ENCODE measurements around the gene NCKAP1.

Gene NCKAP1

DNA sequence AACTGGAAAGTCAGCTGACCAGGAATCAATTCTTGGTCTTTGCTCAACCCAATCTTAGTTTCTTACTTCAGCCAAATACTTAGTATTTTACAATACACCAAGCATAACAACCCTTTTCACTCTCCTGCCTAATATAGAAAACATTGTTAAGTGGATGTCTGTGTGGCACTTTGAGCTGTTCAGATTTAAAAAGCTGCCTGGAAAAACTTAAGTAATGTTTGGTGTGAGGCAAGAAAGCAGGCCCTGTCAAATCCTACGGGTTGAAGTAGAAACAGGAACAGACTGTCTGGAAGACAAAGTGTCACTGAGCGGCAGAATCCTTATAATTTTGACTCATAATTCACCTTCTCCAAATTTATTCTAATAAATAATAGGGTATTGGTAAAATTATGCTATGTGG lies 134.7 kb downstream of the NCKAP1 start:
- H3K79me2 ChIP-seq (ENCODE audit: low read length) = no peaks in the 10 kb centered on the region
- no peak overlapping the region for H3K9ac ChIP-seq (ENCODE audit: low read length)
- DNase-seq = no peak
- H3K9me2 ChIP-seq (replicated peaks; ENCODE audit: insufficient read depth, low read length) = no peaks in the 10 kb centered on the region
- H3K27me3 ChIP-seq (replicated peaks; ENCODE audit: insufficient read depth, low read length) = no peaks in the 10 kb centered on the region
- no peak overlapping the region for H3K4me3 ChIP-seq (ENCODE audit: low read length)
- no peaks in the 10 kb centered on the region for H3K9me3 ChIP-seq (replicated peaks; ENCODE audit: insufficient read depth, low read length)
- H2AFZ ChIP-seq (ENCODE audit: low read length) = no peak overlapping the region
- H3K36me3 ChIP-seq (replicated peaks; ENCODE audit: insufficient read depth, low read length) = no peaks in the 10 kb centered on the region
- H3K27ac ChIP-seq (ENCODE audit: low read length) = no peak overlapping the region
- H3K4me1 ChIP-seq (ENCODE audit: low read length) = no peaks in the 10 kb centered on the region
- H3K4me2 ChIP-seq (ENCODE audit: low read depth, low read length) = no peak overlapping the region
- no peaks in the 10 kb centered on the region for H4K20me1 ChIP-seq (ENCODE audit: insufficient read depth, low read length)
- no peaks in the 10 kb centered on the region for H3F3A ChIP-seq (ENCODE audit: insufficient read depth, low read length)
- TF ChIP-seq EZH2 (optimal IDR thresholded peaks at IDR 0.05; ENCODE audit: low read depth, low read length) = no peak

DNA sequence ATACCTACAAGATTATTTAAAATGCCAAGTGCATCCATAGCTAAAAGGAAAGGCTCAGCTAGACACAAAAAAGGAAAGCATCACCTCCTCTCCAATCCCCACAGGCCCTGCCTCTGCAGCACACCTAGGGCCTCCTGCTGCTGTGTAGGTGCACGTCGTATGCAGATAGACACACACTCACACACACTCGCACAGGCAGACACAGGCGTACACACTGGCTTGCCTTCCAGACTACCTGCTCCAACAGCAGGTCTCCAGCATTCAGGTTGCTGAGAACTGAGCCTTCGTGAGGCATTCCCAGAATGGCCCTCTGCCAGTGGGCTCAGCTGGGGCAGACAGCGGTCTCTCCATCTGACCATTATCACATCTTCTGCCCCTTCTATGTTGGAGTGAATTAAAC lies 136.5 kb downstream of the NCKAP1 start:
- H3F3A ChIP-seq (ENCODE audit: insufficient read depth, low read length) = no peaks in the 10 kb centered on the region
- no peaks in the 10 kb centered on the region for H3K9me2 ChIP-seq (replicated peaks; ENCODE audit: insufficient read depth, low read length)
- TF ChIP-seq EZH2phosphoT487 (IDR thresholded peaks at IDR 0.05; ENCODE audit: low read length) = no peak
- TF ChIP-seq EZH2 (optimal IDR thresholded peaks at IDR 0.05; ENCODE audit: low read depth, low read length) = no peak
- TF ChIP-seq, protein P1, sequence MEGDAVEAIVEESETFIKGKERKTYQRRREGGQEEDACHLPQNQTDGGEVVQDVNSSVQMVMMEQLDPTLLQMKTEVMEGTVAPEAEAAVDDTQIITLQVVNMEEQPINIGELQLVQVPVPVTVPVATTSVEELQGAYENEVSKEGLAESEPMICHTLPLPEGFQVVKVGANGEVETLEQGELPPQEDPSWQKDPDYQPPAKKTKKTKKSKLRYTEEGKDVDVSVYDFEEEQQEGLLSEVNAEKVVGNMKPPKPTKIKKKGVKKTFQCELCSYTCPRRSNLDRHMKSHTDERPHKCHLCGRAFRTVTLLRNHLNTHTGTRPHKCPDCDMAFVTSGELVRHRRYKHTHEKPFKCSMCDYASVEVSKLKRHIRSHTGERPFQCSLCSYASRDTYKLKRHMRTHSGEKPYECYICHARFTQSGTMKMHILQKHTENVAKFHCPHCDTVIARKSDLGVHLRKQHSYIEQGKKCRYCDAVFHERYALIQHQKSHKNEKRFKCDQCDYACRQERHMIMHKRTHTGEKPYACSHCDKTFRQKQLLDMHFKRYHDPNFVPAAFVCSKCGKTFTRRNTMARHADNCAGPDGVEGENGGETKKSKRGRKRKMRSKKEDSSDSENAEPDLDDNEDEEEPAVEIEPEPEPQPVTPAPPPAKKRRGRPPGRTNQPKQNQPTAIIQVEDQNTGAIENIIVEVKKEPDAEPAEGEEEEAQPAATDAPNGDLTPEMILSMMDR (IDR thresholded peaks at IDR 0.05; ENCODE audit: low read length) = no peak
- H3K36me3 ChIP-seq (replicated peaks; ENCODE audit: insufficient read depth, low read length) = no peaks in the 10 kb centered on the region
- H3K4me2 ChIP-seq (ENCODE audit: low read depth, low read length) = no peak overlapping the region
- H2AFZ ChIP-seq (ENCODE audit: low read length) = no peak overlapping the region
- no peak overlapping the region for H3K4me3 ChIP-seq (ENCODE audit: low read length)
- no peaks in the 10 kb centered on the region for H3K79me2 ChIP-seq (ENCODE audit: low read length)
- DNase-seq = no peak
- no peak overlapping the region for H3K9ac ChIP-seq (ENCODE audit: low read length)
- H3K27me3 ChIP-seq (replicated peaks; ENCODE audit: insufficient read depth, low read length) = no peaks in the 10 kb centered on the region
- no peak overlapping the region for H3K27ac ChIP-seq (ENCODE audit: low read length)
- no peaks in the 10 kb centered on the region for H4K20me1 ChIP-seq (ENCODE audit: insufficient read depth, low read length)
- H3K4me1 ChIP-seq (ENCODE audit: low read length) = no peaks in the 10 kb centered on the region
- H3K9me3 ChIP-seq (replicated peaks; ENCODE audit: insufficient read depth, low read length) = no peaks in the 10 kb centered on the region

DNA sequence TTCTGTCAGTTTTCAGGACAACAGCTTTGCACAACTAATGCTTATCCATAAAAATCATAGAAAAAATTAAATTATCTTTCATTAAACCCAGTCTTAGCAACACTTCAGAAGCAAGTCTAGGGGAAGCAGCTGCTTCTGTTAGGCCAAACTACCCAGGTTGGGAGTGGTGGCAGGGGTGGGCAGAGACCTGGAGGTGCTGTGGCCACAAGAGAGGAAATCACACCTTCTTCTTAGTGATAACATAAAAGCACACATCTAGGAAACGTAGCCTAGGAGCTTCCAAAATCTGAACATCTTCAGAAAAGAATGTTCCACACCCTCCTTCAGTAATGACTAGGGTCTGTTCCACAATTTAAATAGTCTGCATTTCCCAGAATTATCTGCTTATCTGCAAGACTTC lies 139.5 kb downstream of the NCKAP1 start:
- Histone ChIP-seq H3K9ac (ENCODE audit: low read length) (no peak overlapping the region), H2AFZ (ENCODE audit: low read length) (no peak overlapping the region)

DNA sequence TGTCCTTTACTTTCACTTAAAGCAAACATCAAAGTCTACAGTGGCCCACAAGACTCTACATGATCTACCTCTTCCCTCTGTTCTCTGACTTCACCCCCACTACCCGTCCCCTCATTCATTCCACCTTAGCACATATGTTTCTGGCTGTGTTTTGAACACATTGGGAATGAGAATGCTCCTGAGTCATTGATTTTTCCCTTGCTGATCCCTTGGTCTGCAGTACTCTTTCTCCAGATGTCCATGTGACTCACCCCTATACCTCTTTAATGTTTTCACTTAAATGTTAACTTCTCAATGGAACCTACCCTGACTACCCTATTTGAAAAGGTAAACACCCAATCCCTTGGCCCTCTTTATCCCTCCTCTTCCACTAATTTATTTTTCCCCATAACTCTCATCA lies 141.1 kb downstream of the NCKAP1 start:
- H3K27me3 ChIP-seq (replicated peaks; ENCODE audit: insufficient read depth, low read length) = no peaks in the 10 kb centered on the region
- no peak for DNase-seq
- H3F3A ChIP-seq (ENCODE audit: insufficient read depth, low read length) = no peaks in the 10 kb centered on the region
- H3K79me2 ChIP-seq (ENCODE audit: low read length) = no peaks in the 10 kb centered on the region
- no peak overlapping the region for H2AFZ ChIP-seq (ENCODE audit: low read length)
- no peaks in the 10 kb centered on the region for H3K9me2 ChIP-seq (replicated peaks; ENCODE audit: insufficient read depth, low read length)
- no peaks in the 10 kb centered on the region for H3K9me3 ChIP-seq (replicated peaks; ENCODE audit: insufficient read depth, low read length)
- H3K9ac ChIP-seq (ENCODE audit: low read length) = no peak overlapping the region
- no peaks in the 10 kb centered on the region for H3K4me1 ChIP-seq (ENCODE audit: low read length)
- no peak overlapping the region for H3K4me2 ChIP-seq (ENCODE audit: low read depth, low read length)
- H3K4me3 ChIP-seq (ENCODE audit: low read length) = no peak overlapping the region
- H3K36me3 ChIP-seq (replicated peaks; ENCODE audit: insufficient read depth, low read length) = no peaks in the 10 kb centered on the region
- no peaks in the 10 kb centered on the region for H4K20me1 ChIP-seq (ENCODE audit: insufficient read depth, low read length)
- H3K27ac ChIP-seq (ENCODE audit: low read length) = no peak overlapping the region
- TF ChIP-seq, protein P1 (IDR thresholded peaks at IDR 0.05; ENCODE audit: low read length) = no peak
- TF ChIP-seq EZH2 (optimal IDR thresholded peaks at IDR 0.05; ENCODE audit: low read depth, low read length) (no peak), EZH2phosphoT487 (IDR thresholded peaks at IDR 0.05; ENCODE audit: low read length) (no peak)

More for the DNA sequence above, 139.5 kb downstream of the NCKAP1 start:
- H3K9me3 ChIP-seq (replicated peaks; ENCODE audit: insufficient read depth, low read length) = no peaks in the 10 kb centered on the region
- no peaks in the 10 kb centered on the region for H3K79me2 ChIP-seq (ENCODE audit: low read length)
- DNase-seq = peak; percentile 18
- no peak overlapping the region for H3K27ac ChIP-seq (ENCODE audit: low read length)
- H3K9me2 ChIP-seq (replicated peaks; ENCODE audit: insufficient read depth, low read length) = no peaks in the 10 kb centered on the region
- no peak overlapping the region for H3K4me2 ChIP-seq (ENCODE audit: low read depth, low read length)
- H3F3A ChIP-seq (ENCODE audit: insufficient read depth, low read length) = no peaks in the 10 kb centered on the region
- H4K20me1 ChIP-seq (ENCODE audit: insufficient read depth, low read length) = no peaks in the 10 kb centered on the region
- no peaks in the 10 kb centered on the region for H3K4me1 ChIP-seq (ENCODE audit: low read length)
- H3K4me3 ChIP-seq (ENCODE audit: low read length) = no peak overlapping the region
- H3K27me3 ChIP-seq (replicated peaks; ENCODE audit: insufficient read depth, low read length) = no peaks in the 10 kb centered on the region
- TF ChIP-seq, protein P1 (IDR thresholded peaks at IDR 0.05; ENCODE audit: low read length) = no peak
- TF ChIP-seq EZH2 (optimal IDR thresholded peaks at IDR 0.05; ENCODE audit: low read depth, low read length) = no peak
- no peak for TF ChIP-seq EZH2phosphoT487 (IDR thresholded peaks at IDR 0.05; ENCODE audit: low read length)
- no peaks in the 10 kb centered on the region for H3K36me3 ChIP-seq (replicated peaks; ENCODE audit: insufficient read depth, low read length)

All from MM.1S (cell line).